ENCODE data around the gene C1orf21. TPM values are rescaled to one million over a fixed set of nuclear protein-coding genes. Genes with fewer than 3 reads are reported as not detected.

Gene C1orf21
- total and polyA plus RNA-seq, 10 donors: 9.7 to 60.4 (median 26.7) TPM

- peaks cover 0 to 39% (median 13%) of the 10 kb centered on the region in 6 donors for H3K4me1 ChIP-seq
- no peaks in the 10 kb centered on the region for H3K36me3 ChIP-seq
- no peak for DNase-seq
- peak overlapping the region in 4 of 8 donors; percentile 52 to 71 (median 60) for H3K27ac ChIP-seq
- H3K27me3 ChIP-seq (replicated peaks in 1 of 7): no peaks in the 10 kb centered on the region
- intact Hi-C loops (cut with DNase I; ENCODE audit: low total_unique reads): loop anchor here (5.0 kb wide), 1 partner anchor 461 kb away; no protein-coding TSS in a partner anchor
- H3K4me3 ChIP-seq: no peak overlapping the region
- 78 to 95% (median 87%) methylated on average over 4 of the region's 4 CpGs for WGBS, 5 donors
- TF ChIP-seq CTCF (IDR thresholded peaks at IDR 0.05 in 8 of 11, conservative IDR thresholded peaks at IDR 0.05 in 3 of 11) (no peak), POLR2AphosphoS5 (IDR thresholded peaks at IDR 0.05) (no peak), POLR2A (IDR thresholded peaks at IDR 0.05) (no peak)
- no peaks in the 10 kb centered on the region for H3K9me3 ChIP-seq
Measured at GRCh38 chr1:184623404-184623803, 236.6 kb downstream of the C1orf21 start.

- intact Hi-C loops (cut with DNase I; ENCODE audit: low total_unique reads): loop anchor here (5.0 kb wide), 1 partner anchor 462 kb away; no protein-coding TSS in a partner anchor
- H3K4me1 ChIP-seq: peaks cover 0 to 42% (median 13%) of the 10 kb centered on the region in 6 donors
- no peaks in the 10 kb centered on the region for H3K36me3 ChIP-seq
- H3K27me3 ChIP-seq (replicated peaks in 1 of 7): no peaks in the 10 kb centered on the region
- no peak overlapping the region for H3K4me3 ChIP-seq
- 67 to 93% (median 86%) methylated on average over 2 of the region's 2 CpGs for WGBS, 5 donors
- H3K27ac ChIP-seq: no peak overlapping the region
- DNase-seq: no peak
- no peaks in the 10 kb centered on the region for H3K9me3 ChIP-seq
- TF ChIP-seq CTCF (IDR thresholded peaks at IDR 0.05 in 8 of 11, conservative IDR thresholded peaks at IDR 0.05 in 3 of 11): no peak
- no peak for TF ChIP-seq POLR2AphosphoS5 (IDR thresholded peaks at IDR 0.05)
Measured at GRCh38 chr1:184624051-184624450, 237.2 kb downstream of the C1orf21 start.

- DNase-seq: no peak
- Histone ChIP-seq H3K4me1 (peaks cover 0 to 48% (median 13%) of the 10 kb centered on the region in 6 donors), H3K27ac (peak overlapping the region in 1 of 8 donors; percentile 63), H3K27me3 (replicated peaks in 1 of 7) (no peaks in the 10 kb centered on the region), H3K4me3 (no peak overlapping the region), H3K36me3 (no peaks in the 10 kb centered on the region), H3K9me3 (no peaks in the 10 kb centered on the region)
- intact Hi-C loops (cut with DNase I; ENCODE audit: low total_unique reads): loop anchor here (5.0 kb wide), 1 partner anchor 462 kb away; no protein-coding TSS in a partner anchor
- 84 to 95% (median 88%) methylated on average over 5 of the region's 5 CpGs for WGBS, 5 donors
- TF ChIP-seq CTCF (IDR thresholded peaks at IDR 0.05 in 8 of 11, conservative IDR thresholded peaks at IDR 0.05 in 3 of 11) (no peak), POLR2A (IDR thresholded peaks at IDR 0.05) (no peak), POLR2AphosphoS5 (IDR thresholded peaks at IDR 0.05) (no peak)
Measured at GRCh38 chr1:184624626-184625025, 237.8 kb downstream of the C1orf21 start.

- Histone ChIP-seq H3K27me3 (replicated peaks in 1 of 7) (no peaks in the 10 kb centered on the region), H3K4me1 (peaks cover 0 to 46% (median 13%) of the 10 kb centered on the region in 6 donors), H3K9me3 (no peaks in the 10 kb centered on the region), H3K4me3 (no peak overlapping the region), H3K27ac (peak overlapping the region in 3 of 8 donors; percentile 61 to 63 (median 63)), H3K36me3 (no peaks in the 10 kb centered on the region)
- DNase-seq: no peak
- whole genome bisulfite sequencing, 5 donors: 91 to 98% (median 94%) methylated on average over 4 of the region's 4 CpGs
- intact Hi-C loops (cut with DNase I; ENCODE audit: low total_unique reads): no loop called here
- TF ChIP-seq CTCF (IDR thresholded peaks at IDR 0.05 in 8 of 11, conservative IDR thresholded peaks at IDR 0.05 in 3 of 11) (no peak), POLR2A (IDR thresholded peaks at IDR 0.05) (no peak), POLR2AphosphoS5 (IDR thresholded peaks at IDR 0.05) (no peak)
Measured at GRCh38 chr1:184625271-184625670, 238.4 kb downstream of the C1orf21 start.
